NCI-H748 treated with DMSO at 0.1 percent for 48 hours (cell line): Measurements from ENCODE around the gene NOTCH1.

Experiments used
- DNase-seq: peaks from one replicate; lab custom pipeline; 2025; lab: John Stamatoyannopoulos, UW

NOTCH1 gene

GRCh38 chr9:136516191-136516654, 29.6 kb downstream of the NOTCH1 start:
- no peak for DNase-seq

- DNase-seq, result no peak
These were observed 30.6 kb downstream of the NOTCH1 start for GRCh38 chr9:136515276-136515675.

- no peak for DNase-seq
These were observed 31.7 kb downstream of the NOTCH1 start for GRCh38 chr9:136514022-136514714.

GRCh38 chr9:136513191-136513590, 32.7 kb downstream of the NOTCH1 start:
- no peak for DNase-seq

- no peak for DNase-seq
These were observed 33.2 kb downstream of the NOTCH1 start for GRCh38 chr9:136512651-136513071.

GRCh38 chr9:136511670-136512592, 33.9 kb downstream of the NOTCH1 start:
- no peak for DNase-seq

GRCh38 chr9:136511144-136511669, 34.6 kb downstream of the NOTCH1 start:
- no peak for DNase-seq

- no peak for DNase-seq
These were observed 35.3 kb downstream of the NOTCH1 start for GRCh38 chr9:136510561-136510960.

GRCh38 chr9:136509549-136509948, 36.3 kb downstream of the NOTCH1 start:
- DNase-seq, result no peak

- no peak for DNase-seq
These were observed 36.9 kb downstream of the NOTCH1 start for GRCh38 chr9:136508729-136509500.

- DNase-seq, result no peak
These were observed 37.9 kb downstream of the NOTCH1 start for GRCh38 chr9:136507992-136508375.

GRCh38 chr9:136507221-136507991, 38.4 kb downstream of the NOTCH1 start:
- no peak for DNase-seq

GRCh38 chr9:136506425-136506824, 39.4 kb downstream of the NOTCH1 start:
- DNase-seq, result no peak

GRCh38 chr9:136505406-136506403, 40.1 kb downstream of the NOTCH1 start:
- no peak for DNase-seq

- no peak for DNase-seq
These were observed 41.1 kb downstream of the NOTCH1 start for GRCh38 chr9:136504512-136505348.

- DNase-seq, result no peak
These were observed 42.8 kb downstream of the NOTCH1 start for GRCh38 chr9:136502940-136503550.

GRCh38 chr9:136502196-136502595, 43.7 kb downstream of the NOTCH1 start:
- no peak for DNase-seq

- no peak for DNase-seq
These were observed 44.2 kb downstream of the NOTCH1 start for GRCh38 chr9:136501686-136502085.
